HS-27A (cell line): Measurements from ENCODE around the gene PRCC.

ENCODE experiments used
- DNase-seq: peaks from one replicate; pipeline ENCODE4 v3.0.0-alpha.2; 2012; ENCODE audit warnings: low read depth, missing footprints

The PRCC gene

GRCh38 chr1:156844638-156845037 is 77.3 kb downstream of the PRCC start:
- no peak for DNase-seq

- no peak for DNase-seq
Observed at GRCh38 chr1:156845055-156845952, 78.0 kb downstream of the PRCC start.

GRCh38 chr1:156845953-156846545 is 78.7 kb downstream of the PRCC start:
- no peak for DNase-seq

- no peak for DNase-seq
Observed at GRCh38 chr1:156846643-156847042, 79.3 kb downstream of the PRCC start.

GRCh38 chr1:156847591-156848460 is 80.5 kb downstream of the PRCC start:
- no peak for DNase-seq

- DNase-seq: no peak
Observed at GRCh38 chr1:156848461-156849150, 81.3 kb downstream of the PRCC start.

- DNase-seq: no peak
Observed at GRCh38 chr1:156849151-156849496, 81.8 kb downstream of the PRCC start.
